Endothelial cell of umbilical vein (primary cell): ENCODE results near the gene PPP1R12A. TPM values are rescaled to one million over a fixed set of nuclear protein-coding genes. Genes with fewer than 3 reads are reported as not detected.

ENCODE experiments used
- BruUV-seq: library from RNA; stranded (reverse); fragments of 400-500 nt; replicated peaks from 2 replicates; lab custom pipeline; 2021; lab: Mats Ljungman, UMichigan
- CTCF ChIA-PET: fragments of 300-600, 350-600 bp; sonication (Branson Sonifier 250); formaldehyde crosslinking; loops from one replicate; lab custom pipeline; 2021; ENCODE audit warnings: antibody characterized with exemption, inconsistent platforms; lab: Charles Lee
- POLR2A ChIA-PET: fragments of 300-600, 350-600 bp; sonication (Branson Sonifier 250); formaldehyde crosslinking; loops from one replicate; lab custom pipeline; 2021; ENCODE audit warnings: antibody characterized with exemption, inconsistent platforms; lab: Charles Lee
- DNase-seq: peaks from one replicate; pipeline ENCODE4 v3.0.0-alpha.2; 2011; ENCODE audit warnings: low read depth, low spot score
- FAIRE-seq: peaks from 2 replicates; lab custom pipeline; 2011; peaks lifted over from hg19 to GRCh38; lab: Jason Lieb, UNC
- H2AFZ ChIP-seq: 2 replicates; pipeline ENCODE4 v1.6.0; 2012; ENCODE audit warnings: low read depth, low read length, control low read depth, inconsistent platforms
- H3K27ac ChIP-seq: 2 replicates; pipeline ENCODE4 v1.5.1; 2011; ENCODE audit warnings: low read depth, mild to moderate bottlenecking, control low read depth, low read length, moderate library complexity; ENCODE audit not compliant: insufficient read depth
- H3K27me3 ChIP-seq, 2 experiments: 2 replicates each; pipeline versions ENCODE4 v1.6.0 to v1.6.1; 2011; ENCODE audit warnings: low read length in 2 of 2, mixed read lengths in 1 of 2; ENCODE audit not compliant: control insufficient read depth in 2 of 2, insufficient read depth in 2 of 2
- H3K36me3 ChIP-seq, 2 experiments: 2 replicates in 1 of 2; 3 replicates in 1 of 2; pipeline ENCODE4 v1.5.1; 2011; ENCODE audit warnings: low read length in 2 of 2, mild to moderate bottlenecking in 1 of 2, moderate library complexity in 1 of 2; ENCODE audit not compliant: control insufficient read depth in 2 of 2, insufficient read depth in 2 of 2; ENCODE audit errors: extremely low read depth in 1 of 2
- H3K4me1 ChIP-seq: 3 replicates; pipeline ENCODE4 v1.5.1; 2011; ENCODE audit warnings: mild to moderate bottlenecking, low read length; ENCODE audit not compliant: control insufficient read depth, insufficient read depth; ENCODE audit errors: extremely low read depth
- H3K4me2 ChIP-seq: 2 replicates; pipeline ENCODE4 v1.6.1; 2011; ENCODE audit warnings: low read length, control low read depth, mixed read lengths; ENCODE audit not compliant: insufficient read depth
- H3K4me3 ChIP-seq, 3 experiments: fragments of 200-600 bp in 1 of 3; sonication (generic), shearing (Covaris generic) in 1 of 3; replicated peaks in 1 of 3; 2 replicates each; pipeline ENCODE4 v1.5.1; 2011 to 2016; ENCODE audit warnings: control low read depth in 3 of 3, low read length in 3 of 3, mild to moderate bottlenecking in 2 of 3, inconsistent platforms in 1 of 3, low read depth in 1 of 3, moderate library complexity in 1 of 3; ENCODE audit not compliant: insufficient read depth in 1 of 3
- H3K79me2 ChIP-seq: 2 replicates; pipeline ENCODE4 v1.6.0; 2012; ENCODE audit warnings: low read length, inconsistent platforms; ENCODE audit not compliant: control insufficient read depth, insufficient read depth
- H3K9ac ChIP-seq: replicated peaks from 2 replicates; pipeline ENCODE3; 2011; ENCODE audit warnings: low read length, control low read depth; ENCODE audit not compliant: insufficient read depth; ENCODE audit errors: extremely low read depth
- H3K9me1 ChIP-seq: replicated peaks from 3 replicates; pipeline ENCODE4 v1.6.0; 2011; ENCODE audit warnings: mild to moderate bottlenecking, low read length; ENCODE audit not compliant: control insufficient read depth, insufficient read depth; ENCODE audit errors: extremely low read depth
- H3K9me3 ChIP-seq: replicated peaks from 2 replicates; pipeline ENCODE4 v1.5.1; 2012; ENCODE audit warnings: low read length, inconsistent platforms; ENCODE audit not compliant: control insufficient read depth, insufficient read depth
- H4K20me1 ChIP-seq: replicated peaks from 2 replicates; pipeline ENCODE3; 2011; ENCODE audit warnings: mild to moderate bottlenecking, low read length; ENCODE audit not compliant: control insufficient read depth, insufficient read depth; ENCODE audit errors: extremely low read depth
- EZH2 ChIP-seq: IDR thresholded peaks from 2 replicates; pipeline ENCODE4 v1.6.1; 2012; ENCODE audit warnings: borderline replicate concordance, low read depth, mild to moderate bottlenecking, moderate library complexity, low read length, inconsistent platforms; ENCODE audit not compliant: severe bottlenecking
- FOS ChIP-seq: IDR thresholded peaks from 2 replicates; pipeline ENCODE4 v1.6.1; 2011; ENCODE audit warnings: mild to moderate bottlenecking, low read length, moderate library complexity, borderline replicate concordance; ENCODE audit not compliant: insufficient read depth
- GATA2 ChIP-seq: IDR thresholded peaks from 2 replicates; pipeline ENCODE4 v1.7.0; 2011; ENCODE audit warnings: low read depth, mild to moderate bottlenecking, moderate library complexity, mixed read lengths, low read length; ENCODE audit not compliant: insufficient read length, insufficient read depth
- JUN ChIP-seq: IDR thresholded peaks from 2 replicates; pipeline ENCODE4 v1.6.1; 2011; ENCODE audit warnings: borderline replicate concordance, low read depth; ENCODE audit not compliant: insufficient read length, insufficient read depth
- MYC ChIP-seq: IDR thresholded peaks from one replicate; pipeline ENCODE4 v1.6.1; 2011; ENCODE audit warnings: mild to moderate bottlenecking, low read depth, low read length
- POLR2A ChIP-seq: IDR thresholded peaks from 2 replicates; pipeline ENCODE4 v1.6.1; 2012; ENCODE audit warnings: low read depth, mild to moderate bottlenecking, control low read depth, low read length
- POLR2AphosphoS5 ChIP-seq: IDR thresholded peaks from 2 replicates; pipeline ENCODE4 v1.6.1; 2012; ENCODE audit warnings: low read depth, mild to moderate bottlenecking, control low read depth, low read length, moderate library complexity; ENCODE audit not compliant: insufficient read depth
- dilution Hi-C: fragments of 300-500 bp; cut with MboI; formaldehyde crosslinking; loops from one replicate; pipeline ENCODE4 v1.15.0; 2019; ENCODE audit warnings: low sequenced_read_pairs; ENCODE audit not compliant: extremely low pct_ligation_motif_present
- intact Hi-C: fragments of 100-400 bp; cut with micrococcal nuclease; formaldehyde crosslinking; loops from one replicate; pipeline ENCODE4 v1.10.0; 2022
- polyA plus RNA-seq, 4 experiments: library from polyadenylated mRNA; depleted of rRNA in 3 of 4; stranded (reverse) in 3 of 4; unstranded in 1 of 4; fragments of >200 nt; gene quantifications; 2 replicates each; pipeline versions ENCODE4 v1.2.1 to v1.2.3, GENCODE V29; 2011 to 2012; ENCODE audit warnings: missing spikeins in 1 of 4
- total RNA-seq: library from RNA; stranded (reverse); gene quantifications from 2 replicates; pipeline ENCODE4 v1.2.3, GENCODE V29; 2021

The PPP1R12A gene
- total and polyA plus RNA-seq, 2 donors (not counting 3 experiments of a cell fraction or from before 2014, with no cell fraction given): 12.9 to 83.9 TPM

DNA sequence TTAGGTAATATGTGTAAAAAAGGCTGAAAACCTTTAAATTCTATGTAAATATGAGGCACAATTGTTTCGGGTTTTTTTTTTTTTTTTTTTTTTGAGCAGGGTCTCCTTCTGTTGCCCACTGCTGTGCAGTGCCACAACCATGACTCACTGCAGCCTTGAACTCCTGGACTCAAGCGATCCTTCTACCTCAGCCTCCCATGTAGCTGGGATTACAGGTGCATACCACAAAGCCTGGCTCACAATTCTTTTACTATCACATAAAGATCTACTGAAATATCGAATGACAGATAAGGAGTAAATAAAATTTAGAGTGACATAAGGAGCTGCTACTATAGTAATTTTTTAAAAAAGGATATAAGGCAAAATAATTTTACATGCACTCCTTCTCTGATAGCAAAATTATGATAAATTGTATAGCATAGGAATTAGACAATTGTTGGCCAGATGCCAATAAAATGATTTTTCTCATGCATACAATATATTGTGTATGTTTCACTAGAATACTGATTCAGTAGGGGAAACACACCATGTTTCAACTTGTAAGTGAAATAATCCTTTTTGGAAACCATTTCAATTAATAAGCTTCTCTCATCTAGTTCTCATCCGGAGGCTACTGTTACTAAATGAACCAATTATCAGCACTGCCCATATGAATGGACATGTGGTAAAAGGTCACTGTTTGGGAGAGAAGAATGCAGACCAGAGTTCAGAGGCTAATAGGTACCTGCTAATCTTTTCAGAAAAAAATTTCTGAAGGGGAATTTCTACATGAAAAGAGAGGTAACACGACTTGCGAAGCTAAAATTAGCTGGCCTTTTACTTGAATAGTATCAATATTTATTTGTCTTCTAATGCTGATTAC, 108.4 kb downstream of the PPP1R12A start:
- ChIA-PET CTCF (interaction anchor here (0.6 to 1.0 kb wide), 3 partner anchors 9 to 671 kb away, joined by 3 to 4 read pairs (median 4); no protein-coding TSS in a partner anchor), POLR2A (interaction anchor here (0.7 kb wide), 1 partner anchor 80 kb away, joined by 8 read pairs; no protein-coding TSS in a partner anchor)
- Histone ChIP-seq H3K27me3 (no peaks in the 10 kb centered on the region), H3K9me1 (peaks cover 2% of the 10 kb centered on the region), H3K79me2 (peaks cover 8% of the 10 kb centered on the region), H3K4me2 (no peak overlapping the region), H3K9me3 (no peaks in the 10 kb centered on the region), H2AFZ (no peak overlapping the region), H4K20me1 (peaks cover 3% of the 10 kb centered on the region), H3K9ac (no peak overlapping the region), H3K4me1 (no peaks in the 10 kb centered on the region), H3K27ac (no peak overlapping the region), H3K4me3 (no peak overlapping the region), H3K36me3 (no peaks in the 10 kb centered on the region)
- BruUV-seq: no TSS peak
- no peak for TF ChIP-seq JUN
- no peak for TF ChIP-seq POLR2A
- TF ChIP-seq GATA2: no peak
- intact Hi-C loops: no loop called here
- dilution Hi-C loops: no loop called here
- no peak for FAIRE-seq
- DNase-seq: no peak

DNA sequence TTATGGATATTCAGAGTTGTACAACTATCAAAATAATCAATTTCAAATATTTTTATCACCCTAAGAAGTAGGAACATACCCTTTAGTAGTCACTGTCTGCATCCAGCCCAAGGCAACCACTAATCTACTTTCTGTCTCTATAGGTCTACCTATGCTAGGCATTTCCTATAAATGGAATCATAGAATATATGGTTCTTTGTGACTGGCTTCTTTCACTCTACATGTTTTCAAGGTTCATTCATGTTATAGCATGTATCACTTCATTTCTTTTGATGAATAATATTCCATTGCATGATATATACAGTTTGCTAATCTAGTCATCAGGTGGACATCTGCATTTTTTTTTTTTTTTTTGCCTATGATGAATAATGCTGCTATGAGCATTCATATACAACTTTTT, 112.4 kb downstream of the PPP1R12A start:
- intact Hi-C loops (no loop called here), dilution Hi-C loops (no loop called here)
- no TSS peak for BruUV-seq
- peaks cover 3% of the 10 kb centered on the region for H4K20me1 ChIP-seq
- no peak overlapping the region for H3K27ac ChIP-seq
- H3K27me3 ChIP-seq: no peaks in the 10 kb centered on the region
- no peak overlapping the region for H2AFZ ChIP-seq
- TF ChIP-seq JUN: no peak
- TF ChIP-seq MYC: no peak
- no peak for TF ChIP-seq POLR2A
- no peak for TF ChIP-seq FOS
- no peak for TF ChIP-seq GATA2
- no peak for TF ChIP-seq POLR2AphosphoS5
- TF ChIP-seq EZH2: no peak
- peaks cover 6% of the 10 kb centered on the region for H3K4me1 ChIP-seq
- peaks cover 0 to 4% of the 10 kb centered on the region in 2 experiments for H3K36me3 ChIP-seq
- peaks cover 8% of the 10 kb centered on the region for H3K79me2 ChIP-seq
- no peaks in the 10 kb centered on the region for H3K9me3 ChIP-seq
- FAIRE-seq (no peak), DNase-seq (no peak)
- H3K9ac ChIP-seq: no peak overlapping the region
- POLR2A ChIA-PET: no interaction called here
- no peak overlapping the region for H3K4me3 ChIP-seq
- peaks cover 2% of the 10 kb centered on the region for H3K9me1 ChIP-seq
- no peak overlapping the region for H3K4me2 ChIP-seq
- CTCF ChIA-PET: interaction anchor here (1.4 kb wide), 1 partner anchor 9 kb away, joined by 3 read pairs; no protein-coding TSS in a partner anchor
